NB4 (cell line): ENCODE results near the gene CUTC.
"Not testable (repeated sequence)": the region's sequence is repeated elsewhere in the genome, so short reads cannot be mapped to it uniquely, and the experiment has no call there.

Source experiments
- DNase-seq: peaks from one replicate; pipeline ENCODE4 v3.0.0; 2010; ENCODE audit warnings: low read depth
- H3K4me3 ChIP-seq: one replicate; pipeline ENCODE4 v1.5.1; 2011; ENCODE audit warnings: mild to moderate bottlenecking, low read depth, low read length, moderate library complexity
- MAX ChIP-seq: IDR thresholded peaks from 2 replicates; pipeline ENCODE4 v1.6.1; 2011; ENCODE audit warnings: low read depth, low read length
- MYC ChIP-seq: IDR thresholded peaks from 2 replicates; pipeline ENCODE4 v1.6.1; 2011; ENCODE audit warnings: low read depth, low read length
- POLR2A ChIP-seq: IDR thresholded peaks from 2 replicates; pipeline ENCODE4 v1.6.1; 2011; ENCODE audit warnings: mild to moderate bottlenecking; ENCODE audit not compliant: insufficient read length; ENCODE audit errors: extremely low read depth
- TF ChIP-seq, protein P1 (sequence below): IDR thresholded peaks from one replicate; pipeline ENCODE4 v1.5.1; 2012; ENCODE audit warnings: low read depth, low read length

Gene CUTC

DNA sequence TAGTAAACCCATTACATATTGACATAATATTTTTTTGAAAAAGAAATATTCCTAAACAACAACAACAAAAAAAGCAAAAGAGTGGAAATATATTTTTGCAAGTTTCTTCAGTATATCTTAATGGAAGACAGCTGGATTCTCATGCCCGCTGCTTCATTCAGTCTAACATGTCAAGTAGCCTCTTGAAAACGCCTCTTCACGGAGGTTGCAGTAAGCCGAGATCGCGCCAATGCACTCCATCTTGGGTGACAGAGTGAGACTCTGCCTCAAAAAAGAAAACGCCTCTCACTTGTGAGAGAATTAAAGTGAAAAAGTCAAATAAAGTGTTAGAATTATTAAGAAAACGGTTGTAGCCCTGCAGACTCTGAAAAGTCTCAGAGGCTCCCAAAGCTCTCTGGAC lies 1.3 kb downstream of the CUTC start:
- peak; percentile 20 for DNase-seq
- no peak for TF ChIP-seq MAX
- TF ChIP-seq, protein P1, sequence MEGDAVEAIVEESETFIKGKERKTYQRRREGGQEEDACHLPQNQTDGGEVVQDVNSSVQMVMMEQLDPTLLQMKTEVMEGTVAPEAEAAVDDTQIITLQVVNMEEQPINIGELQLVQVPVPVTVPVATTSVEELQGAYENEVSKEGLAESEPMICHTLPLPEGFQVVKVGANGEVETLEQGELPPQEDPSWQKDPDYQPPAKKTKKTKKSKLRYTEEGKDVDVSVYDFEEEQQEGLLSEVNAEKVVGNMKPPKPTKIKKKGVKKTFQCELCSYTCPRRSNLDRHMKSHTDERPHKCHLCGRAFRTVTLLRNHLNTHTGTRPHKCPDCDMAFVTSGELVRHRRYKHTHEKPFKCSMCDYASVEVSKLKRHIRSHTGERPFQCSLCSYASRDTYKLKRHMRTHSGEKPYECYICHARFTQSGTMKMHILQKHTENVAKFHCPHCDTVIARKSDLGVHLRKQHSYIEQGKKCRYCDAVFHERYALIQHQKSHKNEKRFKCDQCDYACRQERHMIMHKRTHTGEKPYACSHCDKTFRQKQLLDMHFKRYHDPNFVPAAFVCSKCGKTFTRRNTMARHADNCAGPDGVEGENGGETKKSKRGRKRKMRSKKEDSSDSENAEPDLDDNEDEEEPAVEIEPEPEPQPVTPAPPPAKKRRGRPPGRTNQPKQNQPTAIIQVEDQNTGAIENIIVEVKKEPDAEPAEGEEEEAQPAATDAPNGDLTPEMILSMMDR: no peak
- no peak for TF ChIP-seq MYC
- TF ChIP-seq POLR2A: no peak
- H3K4me3 ChIP-seq: peak overlapping the region; percentile 89

DNA sequence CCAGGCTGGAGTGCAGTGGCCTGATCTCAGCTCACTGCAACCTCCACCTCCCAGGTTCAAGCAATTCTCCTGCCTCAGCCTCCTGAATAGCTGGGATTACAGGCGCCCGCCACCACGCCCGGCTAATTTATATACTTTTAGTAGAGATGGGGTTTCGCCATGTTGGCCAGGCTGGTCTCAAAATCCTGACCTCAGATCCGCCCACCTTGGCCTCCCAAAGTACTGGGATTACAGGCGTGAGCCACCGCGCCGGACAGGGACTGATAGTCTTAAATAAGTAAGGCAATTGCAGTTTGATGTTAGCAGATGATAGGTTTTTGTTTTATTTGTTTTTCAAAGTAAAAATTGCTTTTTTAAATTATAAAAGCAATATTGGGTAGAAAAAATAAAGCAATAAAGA lies 2.1 kb downstream of the CUTC start:
- H3K4me3 ChIP-seq, DNase-seq: not testable (repeated sequence)

- no peak for DNase-seq
- no peak for TF ChIP-seq POLR2A
- TF ChIP-seq, protein P1: no peak
- TF ChIP-seq MYC: no peak
- TF ChIP-seq MAX: no peak
- H3K4me3 ChIP-seq: no peak overlapping the region
Measured at GRCh38 chr10:99740260-99740659, 8.2 kb downstream of the CUTC start.

DNA sequence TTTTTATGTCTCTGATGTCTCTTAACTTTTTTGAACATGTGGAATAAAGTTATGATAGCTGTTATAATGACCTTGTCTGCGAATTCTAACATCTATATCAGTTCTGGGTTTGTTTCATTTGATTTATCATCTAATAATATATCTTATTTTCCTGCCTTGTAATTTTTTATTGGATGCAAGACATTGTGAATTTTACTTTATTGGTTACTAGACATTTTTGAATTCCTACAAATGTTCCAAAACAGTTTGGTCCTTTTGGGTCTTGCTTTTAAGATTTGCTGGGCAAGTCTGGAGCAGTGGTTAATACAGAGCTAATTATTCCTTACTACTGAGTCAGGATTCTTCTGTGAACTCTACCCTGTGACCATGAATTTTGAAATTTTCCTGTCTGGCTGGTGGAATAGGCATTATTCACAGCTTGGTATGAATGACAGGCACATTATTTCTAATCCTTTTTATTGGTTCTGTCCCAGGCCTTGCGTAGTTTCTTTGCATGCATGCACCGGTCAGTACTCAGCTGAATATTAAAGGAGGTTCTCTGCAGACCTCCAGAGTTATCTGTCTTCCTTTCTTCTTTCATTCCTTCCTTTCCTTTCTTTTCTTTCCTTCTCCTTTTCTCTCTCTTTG lies 9.0 kb downstream of the CUTC start:
- DNase-seq: no peak
- no peak overlapping the region for H3K4me3 ChIP-seq
- TF ChIP-seq MYC (no peak), POLR2A (no peak), MAX (no peak)
- TF ChIP-seq, protein P1: no peak

- no peak for DNase-seq
- no peak overlapping the region for H3K4me3 ChIP-seq
- no peak for TF ChIP-seq POLR2A
- TF ChIP-seq, protein P1: no peak
- no peak for TF ChIP-seq MAX
- no peak for TF ChIP-seq MYC
Measured at GRCh38 chr10:99742254-99742653, 10.2 kb downstream of the CUTC start.

- H3K4me3 ChIP-seq: no peak overlapping the region
- TF ChIP-seq MAX (no peak), POLR2A (no peak), MYC (no peak)
- TF ChIP-seq, protein P1: no peak
- DNase-seq: no peak
Measured at GRCh38 chr10:99742701-99743100, 10.7 kb downstream of the CUTC start.
